Liver (tissue), 9 donors: Measurements from ENCODE around the gene DAAM1. TPM values are rescaled to one million over a fixed set of nuclear protein-coding genes. Genes with fewer than 3 reads are reported as not detected.

ENCODE experiments used
- DNase-seq: peaks from one replicate; pipeline ENCODE4 v3.0.0-alpha.2; 2017; ENCODE audit warnings: low spot score
- H3K27ac ChIP-seq, 2 donors: one replicate each; pipeline ENCODE4 v1.7.0; 2013; ENCODE audit warnings: inconsistent platforms in 2 of 2, low read length in 2 of 2, control low read depth in 1 of 2, low read depth in 1 of 2, mild to moderate bottlenecking in 1 of 2
- H3K27me3 ChIP-seq, 4 donors: one replicate each; pipeline versions ENCODE4 v1.6.1 to v1.7.0; 2013; ENCODE audit warnings: low read length in 3 of 4, inconsistent platforms in 1 of 4, mild to moderate bottlenecking in 1 of 4, moderate library complexity in 1 of 4; ENCODE audit not compliant: control insufficient read depth in 4 of 4, insufficient read depth in 4 of 4
- H3K36me3 ChIP-seq, 4 donors: one replicate each; pipeline versions ENCODE4 v1.6.1 to v1.7.0; 2013; ENCODE audit warnings: low read length in 3 of 4, mild to moderate bottlenecking in 3 of 4, low read depth in 1 of 4, moderate library complexity in 1 of 4; ENCODE audit not compliant: control insufficient read depth in 4 of 4, insufficient read depth in 3 of 4
- H3K4me1 ChIP-seq, 4 donors: one replicate each; pipeline versions ENCODE4 v1.6.1 to v1.7.0; 2013; ENCODE audit warnings: low read length in 3 of 4, mild to moderate bottlenecking in 3 of 4, moderate library complexity in 1 of 4; ENCODE audit not compliant: control insufficient read depth in 4 of 4, insufficient read depth in 4 of 4
- H3K4me3 ChIP-seq, 3 donors: one replicate each; pipeline versions ENCODE4 v1.6.1 to v1.7.0; 2013; ENCODE audit warnings: low read length in 3 of 3, control low read depth in 1 of 3, low read depth in 1 of 3, mild to moderate bottlenecking in 1 of 3
- H3K9ac ChIP-seq, 2 donors: one replicate each; pipeline ENCODE4 v1.7.0; 2013; ENCODE audit warnings: low read length in 2 of 2, mild to moderate bottlenecking in 2 of 2, moderate library complexity in 2 of 2, control low read depth in 1 of 2, low read depth in 1 of 2
- H3K9me3 ChIP-seq, 4 donors: one replicate each; pipeline versions ENCODE4 v1.6.1 to v1.7.0; 2013; ENCODE audit warnings: low read length in 3 of 4; ENCODE audit not compliant: control insufficient read depth in 4 of 4
- FOXA1 ChIP-seq: IDR thresholded peaks from 2 replicates; pipeline ENCODE4 v1.6.1; 2016; ENCODE audit warnings: antibody characterized with exemption
- GABPA ChIP-seq, 2 donors: IDR thresholded peaks in 1 of 2; conservative IDR thresholded peaks in 1 of 2; 2 replicates each; pipeline ENCODE4 v1.6.1; 2016; ENCODE audit warnings: antibody characterized with exemption in 2 of 2, mild to moderate bottlenecking in 1 of 2, moderate library complexity in 1 of 2
- HNF4A ChIP-seq, 2 donors: conservative IDR thresholded peaks; 2 replicates each; pipeline ENCODE4 v1.6.1; 2016; ENCODE audit warnings: antibody characterized with exemption in 2 of 2, mild to moderate bottlenecking in 2 of 2
- JUND ChIP-seq, 2 donors: IDR thresholded peaks; 2 replicates each; pipeline ENCODE4 v1.6.1; 2016; ENCODE audit warnings: antibody characterized with exemption in 2 of 2
- NR2F2 ChIP-seq: IDR thresholded peaks from 2 replicates; pipeline ENCODE4 v1.6.1; 2016; ENCODE audit warnings: antibody characterized with exemption
- RAD21 ChIP-seq, 2 donors: IDR thresholded peaks; 2 replicates each; pipeline ENCODE4 v1.6.1; 2016; ENCODE audit warnings: antibody characterized with exemption in 2 of 2, mild to moderate bottlenecking in 2 of 2
- RXRA ChIP-seq, 2 donors: IDR thresholded peaks; 2 replicates each; pipeline ENCODE4 v1.6.1; 2017 to 2018; ENCODE audit warnings: antibody characterized with exemption in 2 of 2, mild to moderate bottlenecking in 1 of 2
- SP1 ChIP-seq: IDR thresholded peaks from 2 replicates; pipeline ENCODE4 v1.6.1; 2018; ENCODE audit warnings: antibody characterized with exemption, mild to moderate bottlenecking
- TAF1 ChIP-seq: conservative IDR thresholded peaks from 2 replicates; pipeline ENCODE4 v1.6.1; 2016; ENCODE audit warnings: antibody characterized with exemption, mild to moderate bottlenecking
- YY1 ChIP-seq: IDR thresholded peaks from 2 replicates; pipeline ENCODE4 v1.6.1; 2016; ENCODE audit warnings: antibody characterized with exemption, mild to moderate bottlenecking
- polyA plus RNA-seq, 2 donors: library from polyadenylated mRNA; stranded (reverse) in 1 of 2; unstranded in 1 of 2; fragments of 200-250 nt in 1 of 2; fragments of >200 nt in 1 of 2; fragmentation: Nextera tagmentation in 1 of 2; extraction: Ambion mirVana in 1 of 2; gene quantifications; one replicate each; pipeline versions ENCODE4 v1.2.1 to v1.2.3, GENCODE V29; 2013 to 2015
- total RNA-seq, 2 donors: library from RNA; depleted of rRNA; stranded (reverse); fragments of >200 nt; gene quantifications; one replicate each; pipeline ENCODE4 v1.2.3, GENCODE V29; 2014
- TF ChIP-seq, protein P1 (sequence below): IDR thresholded peaks from 2 replicates; pipeline ENCODE4 v1.6.1; 2016; ENCODE audit warnings: antibody characterized with exemption
- TF ChIP-seq, protein P2 (sequence below): fragments of 150-350 bp; IDR thresholded peaks from 2 replicates; pipeline ENCODE4 v1.5.1; 2017; ENCODE audit warnings: improper control_type of control experiment, low read depth, low read length; ENCODE audit not compliant: missing input control
- TF ChIP-seq, protein P3 (sequence below): IDR thresholded peaks from 2 replicates; pipeline ENCODE4 v1.6.1; 2016; ENCODE audit warnings: antibody characterized with exemption
- TF ChIP-seq, protein P4 (sequence below): IDR thresholded peaks from 2 replicates; pipeline ENCODE4 v1.6.1; 2016; ENCODE audit warnings: antibody characterized with exemption, mild to moderate bottlenecking
- donor health status: healthy.
- donor health status: healthy.
- donor health status: healthy.
- donor health status: healthy.
- donor health status: healthy.

Gene DAAM1
- total and polyA plus RNA-seq, 4 donors, result 9.5 to 28.4 (median 18.5) TPM

DNA sequence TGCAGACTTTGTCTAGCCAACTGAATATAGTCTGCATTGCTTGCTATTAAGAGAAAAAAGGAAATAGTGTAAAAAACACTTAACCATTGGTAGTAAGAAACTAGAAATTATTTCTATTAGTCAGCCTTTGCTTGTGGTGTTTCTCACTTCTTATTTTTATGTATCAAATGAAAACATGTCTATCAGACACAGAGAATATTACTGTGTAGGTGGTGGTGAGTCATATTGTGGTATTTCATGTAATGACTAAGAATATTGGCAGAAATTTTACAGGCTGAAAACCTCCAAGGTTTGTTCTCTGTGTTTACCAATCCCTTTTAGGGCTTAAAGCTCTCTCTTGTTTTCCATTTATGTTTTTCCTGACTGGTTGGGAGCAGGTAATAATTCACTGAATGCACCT lies 87.2 kb downstream of the DAAM1 start:
- Histone ChIP-seq H3K9ac (no peak overlapping the region), H3K36me3 (no peaks in the 10 kb centered on the region), H3K9me3 (no peaks in the 10 kb centered on the region), H3K27ac (no peak overlapping the region), H3K4me1 (no peaks in the 10 kb centered on the region), H3K4me3 (no peak overlapping the region), H3K27me3 (no peaks in the 10 kb centered on the region)
- DNase-seq, result no peak
- TF ChIP-seq TAF1 (no peak), YY1 (peak; percentile 8), GABPA (IDR thresholded peaks at IDR 0.05 in 1 of 2, conservative IDR thresholded peaks at IDR 0.05 in 1 of 2) (no peak), SP1 (no peak), JUND (IDR thresholded peaks at IDR 0.05) (peak in 1 of 2 donors; percentile 46), RAD21 (IDR thresholded peaks at IDR 0.05) (no peak), HNF4A (conservative IDR thresholded peaks at IDR 0.05) (no peak)
- TF ChIP-seq, protein P1, sequence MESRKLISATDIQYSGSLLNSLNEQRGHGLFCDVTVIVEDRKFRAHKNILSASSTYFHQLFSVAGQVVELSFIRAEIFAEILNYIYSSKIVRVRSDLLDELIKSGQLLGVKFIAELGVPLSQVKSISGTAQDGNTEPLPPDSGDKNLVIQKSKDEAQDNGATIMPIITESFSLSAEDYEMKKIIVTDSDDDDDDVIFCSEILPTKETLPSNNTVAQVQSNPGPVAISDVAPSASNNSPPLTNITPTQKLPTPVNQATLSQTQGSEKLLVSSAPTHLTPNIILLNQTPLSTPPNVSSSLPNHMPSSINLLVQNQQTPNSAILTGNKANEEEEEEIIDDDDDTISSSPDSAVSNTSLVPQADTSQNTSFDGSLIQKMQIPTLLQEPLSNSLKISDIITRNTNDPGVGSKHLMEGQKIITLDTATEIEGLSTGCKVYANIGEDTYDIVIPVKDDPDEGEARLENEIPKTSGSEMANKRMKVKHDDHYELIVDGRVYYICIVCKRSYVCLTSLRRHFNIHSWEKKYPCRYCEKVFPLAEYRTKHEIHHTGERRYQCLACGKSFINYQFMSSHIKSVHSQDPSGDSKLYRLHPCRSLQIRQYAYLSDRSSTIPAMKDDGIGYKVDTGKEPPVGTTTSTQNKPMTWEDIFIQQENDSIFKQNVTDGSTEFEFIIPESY, result no peak
- TF ChIP-seq, protein P2, sequence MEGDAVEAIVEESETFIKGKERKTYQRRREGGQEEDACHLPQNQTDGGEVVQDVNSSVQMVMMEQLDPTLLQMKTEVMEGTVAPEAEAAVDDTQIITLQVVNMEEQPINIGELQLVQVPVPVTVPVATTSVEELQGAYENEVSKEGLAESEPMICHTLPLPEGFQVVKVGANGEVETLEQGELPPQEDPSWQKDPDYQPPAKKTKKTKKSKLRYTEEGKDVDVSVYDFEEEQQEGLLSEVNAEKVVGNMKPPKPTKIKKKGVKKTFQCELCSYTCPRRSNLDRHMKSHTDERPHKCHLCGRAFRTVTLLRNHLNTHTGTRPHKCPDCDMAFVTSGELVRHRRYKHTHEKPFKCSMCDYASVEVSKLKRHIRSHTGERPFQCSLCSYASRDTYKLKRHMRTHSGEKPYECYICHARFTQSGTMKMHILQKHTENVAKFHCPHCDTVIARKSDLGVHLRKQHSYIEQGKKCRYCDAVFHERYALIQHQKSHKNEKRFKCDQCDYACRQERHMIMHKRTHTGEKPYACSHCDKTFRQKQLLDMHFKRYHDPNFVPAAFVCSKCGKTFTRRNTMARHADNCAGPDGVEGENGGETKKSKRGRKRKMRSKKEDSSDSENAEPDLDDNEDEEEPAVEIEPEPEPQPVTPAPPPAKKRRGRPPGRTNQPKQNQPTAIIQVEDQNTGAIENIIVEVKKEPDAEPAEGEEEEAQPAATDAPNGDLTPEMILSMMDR, result no peak
- TF ChIP-seq, protein P3, sequence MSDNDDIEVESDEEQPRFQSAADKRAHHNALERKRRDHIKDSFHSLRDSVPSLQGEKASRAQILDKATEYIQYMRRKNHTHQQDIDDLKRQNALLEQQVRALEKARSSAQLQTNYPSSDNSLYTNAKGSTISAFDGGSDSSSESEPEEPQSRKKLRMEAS, result no peak

DNA sequence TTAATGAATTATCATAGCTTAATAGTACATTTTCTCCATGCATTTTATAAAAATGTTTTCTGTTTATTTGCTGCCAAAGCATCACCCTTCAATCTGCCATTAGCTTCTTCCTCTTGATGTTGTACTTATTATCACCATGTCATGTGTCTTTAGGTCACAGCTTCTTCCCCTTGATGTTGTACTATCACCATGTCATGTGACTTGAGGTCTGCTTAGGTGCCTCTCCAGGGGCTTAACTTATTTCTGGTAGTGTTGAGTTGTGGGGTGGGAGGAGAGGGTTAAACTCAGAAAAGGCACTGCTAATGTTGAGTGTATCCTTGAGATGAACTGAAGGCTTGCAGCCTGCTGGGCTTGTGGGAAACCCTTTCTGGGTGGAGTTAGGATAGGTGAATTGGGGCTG lies 87.8 kb downstream of the DAAM1 start:
- TF ChIP-seq YY1 (no peak), FOXA1 (no peak), JUND (IDR thresholded peaks at IDR 0.05) (no peak), NR2F2 (no peak), SP1 (no peak), RXRA (IDR thresholded peaks at IDR 0.05) (no peak)
- TF ChIP-seq, protein P4, sequence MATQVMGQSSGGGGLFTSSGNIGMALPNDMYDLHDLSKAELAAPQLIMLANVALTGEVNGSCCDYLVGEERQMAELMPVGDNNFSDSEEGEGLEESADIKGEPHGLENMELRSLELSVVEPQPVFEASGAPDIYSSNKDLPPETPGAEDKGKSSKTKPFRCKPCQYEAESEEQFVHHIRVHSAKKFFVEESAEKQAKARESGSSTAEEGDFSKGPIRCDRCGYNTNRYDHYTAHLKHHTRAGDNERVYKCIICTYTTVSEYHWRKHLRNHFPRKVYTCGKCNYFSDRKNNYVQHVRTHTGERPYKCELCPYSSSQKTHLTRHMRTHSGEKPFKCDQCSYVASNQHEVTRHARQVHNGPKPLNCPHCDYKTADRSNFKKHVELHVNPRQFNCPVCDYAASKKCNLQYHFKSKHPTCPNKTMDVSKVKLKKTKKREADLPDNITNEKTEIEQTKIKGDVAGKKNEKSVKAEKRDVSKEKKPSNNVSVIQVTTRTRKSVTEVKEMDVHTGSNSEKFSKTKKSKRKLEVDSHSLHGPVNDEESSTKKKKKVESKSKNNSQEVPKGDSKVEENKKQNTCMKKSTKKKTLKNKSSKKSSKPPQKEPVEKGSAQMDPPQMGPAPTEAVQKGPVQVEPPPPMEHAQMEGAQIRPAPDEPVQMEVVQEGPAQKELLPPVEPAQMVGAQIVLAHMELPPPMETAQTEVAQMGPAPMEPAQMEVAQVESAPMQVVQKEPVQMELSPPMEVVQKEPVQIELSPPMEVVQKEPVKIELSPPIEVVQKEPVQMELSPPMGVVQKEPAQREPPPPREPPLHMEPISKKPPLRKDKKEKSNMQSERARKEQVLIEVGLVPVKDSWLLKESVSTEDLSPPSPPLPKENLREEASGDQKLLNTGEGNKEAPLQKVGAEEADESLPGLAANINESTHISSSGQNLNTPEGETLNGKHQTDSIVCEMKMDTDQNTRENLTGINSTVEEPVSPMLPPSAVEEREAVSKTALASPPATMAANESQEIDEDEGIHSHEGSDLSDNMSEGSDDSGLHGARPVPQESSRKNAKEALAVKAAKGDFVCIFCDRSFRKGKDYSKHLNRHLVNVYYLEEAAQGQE, result no peak
- TF ChIP-seq, protein P3, result no peak
- peaks cover 0 to 3% (median 0%) of the 10 kb centered on the region in 4 donors for H3K36me3 ChIP-seq
- no peak overlapping the region for H3K4me3 ChIP-seq
- H3K27ac ChIP-seq, result no peak overlapping the region
- no peak overlapping the region for H3K9ac ChIP-seq
- no peaks in the 10 kb centered on the region for H3K4me1 ChIP-seq
- no peaks in the 10 kb centered on the region for H3K27me3 ChIP-seq
- no peaks in the 10 kb centered on the region for H3K9me3 ChIP-seq
- DNase-seq, result no peak
